CD14-positive monocyte (primary cell): ENCODE measurements around the gene ANKRD34C. TPM values are rescaled to one million over a fixed set of nuclear protein-coding genes. Genes with fewer than 3 reads are reported as not detected.

Experiments used
- DNase-seq, 3 donors: peaks; one replicate each; pipeline ENCODE4 v3.0.0-alpha.2; 2011 to 2022
- H2AFZ ChIP-seq: 2 replicates; pipeline ENCODE4 v1.6.0; 2012; ENCODE audit warnings: mild to moderate bottlenecking, low read depth, low read length, inconsistent platforms; ENCODE audit not compliant: insufficient read depth, poor library complexity, severe bottlenecking
- H3K27ac ChIP-seq, 2 donors: 1 replicate in 1 of 2; 2 replicates in 1 of 2; pipeline ENCODE4 v1.5.1; 2012 to 2013; ENCODE audit warnings: low read length in 2 of 2, control low read depth in 1 of 2, inconsistent platforms in 1 of 2, low read depth in 1 of 2, mild to moderate bottlenecking in 1 of 2
- H3K27me3 ChIP-seq, 2 donors: one replicate each; pipeline versions ENCODE4 v1.6.0 to v1.6.1; 2011 to 2013; ENCODE audit warnings: low read length in 2 of 2; ENCODE audit not compliant: control insufficient read depth in 2 of 2, insufficient read depth in 2 of 2
- H3K36me3 ChIP-seq, 2 donors: replicated peaks in 1 of 2; 1 replicate in 1 of 2; 2 replicates in 1 of 2; pipeline versions ENCODE4 v1.5.1 to v1.6.1; 2012 to 2013; ENCODE audit warnings: low read length in 2 of 2, control low read depth in 1 of 2, inconsistent platforms in 1 of 2, mild to moderate bottlenecking in 1 of 2; ENCODE audit not compliant: insufficient read depth in 2 of 2, control insufficient read depth in 1 of 2
- H3K4me1 ChIP-seq, 2 donors: 1 replicate in 1 of 2; 2 replicates in 1 of 2; pipeline versions ENCODE4 v1.5.1 to v1.6.1; 2012 to 2013; ENCODE audit warnings: low read length in 2 of 2, control low read depth in 1 of 2, inconsistent platforms in 1 of 2, mild to moderate bottlenecking in 1 of 2, moderate library complexity in 1 of 2; ENCODE audit not compliant: insufficient read depth in 2 of 2, control insufficient read depth in 1 of 2
- H3K4me2 ChIP-seq: replicated peaks from 2 replicates; pipeline ENCODE3; 2012; ENCODE audit warnings: low read length, moderate library complexity, mild to moderate bottlenecking; ENCODE audit not compliant: poor library complexity, severe bottlenecking; ENCODE audit errors: extremely low read depth
- H3K4me3 ChIP-seq, 3 experiments: fragments of 200-600 bp in 1 of 3; sonication (generic) in 1 of 3; replicated peaks in 1 of 3; 1 replicate in 2 of 3; 2 replicates in 1 of 3; pipeline ENCODE4 v1.5.1; 2011 to 2013; ENCODE audit warnings: low read length in 3 of 3, mild to moderate bottlenecking in 3 of 3, control low read depth in 2 of 3, low read depth in 2 of 3, inconsistent platforms in 1 of 3, moderate library complexity in 1 of 3
- H3K79me2 ChIP-seq: 2 replicates; pipeline ENCODE4 v1.6.0; 2012; ENCODE audit warnings: mild to moderate bottlenecking, control low read depth, inconsistent platforms, low read length, moderate library complexity; ENCODE audit not compliant: insufficient read depth
- H3K9ac ChIP-seq: 2 replicates; pipeline ENCODE4 v1.6.0; 2017; ENCODE audit warnings: low read length, mild to moderate bottlenecking; ENCODE audit not compliant: insufficient read depth, poor library complexity, severe bottlenecking
- H3K9me3 ChIP-seq, 2 donors: replicated peaks in 1 of 2; 1 replicate in 1 of 2; 2 replicates in 1 of 2; pipeline versions ENCODE4 v1.5.1 to v1.6.1; 2012 to 2013; ENCODE audit warnings: low read length in 2 of 2, control low read depth in 1 of 2; ENCODE audit not compliant: control insufficient read depth in 1 of 2, insufficient read depth in 1 of 2
- H4K20me1 ChIP-seq: 2 replicates; pipeline ENCODE4 v1.6.0; 2012; ENCODE audit warnings: mild to moderate bottlenecking, low read length, control low read depth, moderate library complexity; ENCODE audit not compliant: insufficient read depth
- H3K27ac Mint-ChIP-seq, 7 donors: one replicate each; pipeline ENCODE4 v1.8.0; 2020; ENCODE audit warnings: mild to moderate bottlenecking in 7 of 7, mixed read lengths in 7 of 7, moderate library complexity in 6 of 7, inconsistent platforms in 2 of 7
- H3K27me3 Mint-ChIP-seq, 3 donors: one replicate each; pipeline ENCODE4 v1.8.0; 2021 to 2022; ENCODE audit warnings: low read depth in 3 of 3, mild to moderate bottlenecking in 3 of 3, mixed read lengths in 3 of 3, moderate library complexity in 3 of 3, inconsistent platforms in 1 of 3
- H3K36me3 Mint-ChIP-seq, 2 donors: one replicate each; pipeline ENCODE4 v1.8.0; 2020; ENCODE audit warnings: mixed read lengths in 2 of 2, inconsistent platforms in 1 of 2, mild to moderate bottlenecking in 1 of 2
- H3K4me1 Mint-ChIP-seq: one replicate; pipeline ENCODE4 v1.8.0; 2020; ENCODE audit warnings: mild to moderate bottlenecking, mixed read lengths
- H3K4me3 Mint-ChIP-seq, 2 donors: one replicate each; pipeline ENCODE4 v1.8.0; 2020; ENCODE audit warnings: mild to moderate bottlenecking in 2 of 2, mixed read lengths in 2 of 2, moderate library complexity in 1 of 2
- H3K9me3 Mint-ChIP-seq, 7 donors: one replicate each; pipeline ENCODE4 v1.8.0; 2020 to 2022; ENCODE audit warnings: mixed read lengths in 7 of 7, mild to moderate bottlenecking in 6 of 7, moderate library complexity in 6 of 7, inconsistent platforms in 2 of 7
- WGBS: methylation state at CpG from one replicate; pipeline ENCODE4 v1.1.5; 2013; ENCODE audit warnings: missing lambda C conversion rate; ENCODE audit not compliant: insufficient coverage; 5-methylcytosine and 5-hydroxymethylcytosine counted together
- intact Hi-C, 2 donors: fragments of 100-400 bp; cut with micrococcal nuclease; formaldehyde crosslinking; loops; one replicate each; pipeline versions ENCODE4 v1.15.0 to v1.15.1; 2023
- polyA minus RNA-seq: library from RNA; depleted of rRNA, polyadenylated mRNA; stranded (reverse); fragments of >200 nt; gene quantifications from 2 replicates; pipeline ENCODE4 v1.2.3, GENCODE V29; 2012
- polyA plus RNA-seq, 3 donors: library from polyadenylated mRNA; depleted of rRNA in 1 of 3; unstranded in 2 of 3; stranded (reverse) in 1 of 3; fragments of 300-500 nt in 2 of 3; fragments of >200 nt in 1 of 3; fragmentation: Illumina TruSeq in 2 of 3; gene quantifications; 1 replicate in 2 of 3; 2 replicates in 1 of 3; pipeline ENCODE4 v1.2.3, GENCODE V29; 2012 to 2021
- total RNA-seq, 12 experiments: library from RNA in 1 of 12; stranded (reverse) in 1 of 12; fragments of 120-200 nt in 1 of 12; gene quantifications; one replicate each; pipeline ENCODE4 v1.2.4 and lab custom pipeline; 2013 to 2026; ENCODE audit warnings: mixed read lengths in 6 of 12, inconsistent platforms in 1 of 12
- TF ChIP-seq, protein P1 (sequence below): fragments of 200-600 bp; IDR thresholded peaks from one replicate; pipeline ENCODE4 v1.8.0; 2022; ENCODE audit warnings: antibody characterized with exemption, mild to moderate bottlenecking

The ANKRD34C gene
- total RNA-seq (2013) = not detected
- not detected for polyA plus RNA-seq
- not detected in 2 replicates for polyA minus RNA-seq
- 0 to 1.2 (median 0.03) reads per million in 11 experiments for total RNA-seq (lab: John Stamatoyannopoulos, UW)

DNA sequence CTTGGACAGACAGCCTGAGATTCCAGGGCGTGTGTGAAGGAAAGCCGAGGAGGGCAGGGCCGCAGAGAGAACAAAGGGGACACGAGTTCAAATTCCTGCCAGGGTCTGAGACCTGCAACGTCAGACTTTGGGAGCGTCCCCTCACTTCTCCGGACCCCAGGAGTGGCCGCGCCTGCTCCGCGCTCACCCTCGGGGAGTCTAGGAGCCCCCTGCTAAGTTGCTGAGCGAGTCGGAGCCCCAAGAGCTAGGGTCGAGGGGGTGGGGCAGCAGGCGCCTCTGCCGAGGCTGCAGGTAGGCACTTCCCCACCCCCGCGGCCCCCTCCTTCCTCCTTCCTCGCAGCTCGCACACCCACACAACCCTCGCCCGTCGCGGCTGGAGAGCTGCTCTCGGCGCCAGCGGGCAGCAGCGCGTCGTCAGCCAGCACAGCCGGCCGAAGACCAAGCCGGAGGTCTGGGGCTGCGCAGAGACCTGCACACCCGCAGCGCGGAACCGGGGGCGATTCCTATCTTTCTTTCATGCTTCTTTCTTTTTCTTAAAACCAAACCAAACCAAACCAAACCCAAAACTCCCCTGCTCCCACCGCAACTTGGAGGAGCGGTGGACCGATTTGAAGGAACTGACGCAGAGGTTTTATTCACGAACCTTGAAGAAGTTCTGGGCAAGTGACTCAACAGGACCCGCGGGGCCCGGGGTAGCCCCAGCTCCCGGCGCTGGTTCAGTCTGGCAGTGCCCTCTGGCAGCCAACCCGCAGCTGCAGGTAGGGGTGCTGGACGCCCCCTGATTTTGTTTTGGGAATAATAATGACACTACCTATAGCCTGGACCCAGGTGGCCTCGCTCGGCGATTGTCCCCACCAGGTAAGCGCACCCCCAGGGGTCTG is at the start of gene ANKRD34C:
ANKRD34C (plus strand) TSS at position 352 of the 881 bp plus-strand sequence. CDS start 10,563 bp downstream, outside the sequence.
- Histone ChIP-seq H4K20me1 (no peaks in the 10 kb centered on the region), H3K4me3 (no peak within 1 kb of the TSS), H3K4me1 (no peaks in the 10 kb centered on the region), H3K79me2 (no peaks in the 10 kb centered on the region), H3K27me3 (peaks cover 50 to 53% of the 10 kb centered on the region in 2 donors), H2AFZ (no peak within 1 kb of the TSS), H3K9me3 (peaks cover 7 to 22% of the 10 kb centered on the region in 2 donors), H3K9ac (no peak within 1 kb of the TSS), H3K36me3 (no peaks in the 10 kb centered on the region), H3K27ac (no peak within 1 kb of the TSS), H3K4me2 (no peak within 1 kb of the TSS)
- no peak for DNase-seq
- no peak within 1 kb of the TSS for H3K27ac Mint-ChIP-seq
- peaks cover 0 to 16% (median 12%) of the 10 kb centered on the region in 7 donors for H3K9me3 Mint-ChIP-seq
- peaks cover 37 to 58% (median 41%) of the 10 kb centered on the region in 3 donors for H3K27me3 Mint-ChIP-seq
- intact Hi-C loops = no loop called here
- no peaks in the 10 kb centered on the region for H3K4me1 Mint-ChIP-seq
- 9% methylated on average over 48 of the region's 56 CpGs for WGBS
- H3K36me3 Mint-ChIP-seq = peaks cover 0 to 6% of the 10 kb centered on the region in 2 donors
- peak within 1 kb of the TSS in 1 of 2 donors; percentile 83 for H3K4me3 Mint-ChIP-seq
- TF ChIP-seq, protein P1, sequence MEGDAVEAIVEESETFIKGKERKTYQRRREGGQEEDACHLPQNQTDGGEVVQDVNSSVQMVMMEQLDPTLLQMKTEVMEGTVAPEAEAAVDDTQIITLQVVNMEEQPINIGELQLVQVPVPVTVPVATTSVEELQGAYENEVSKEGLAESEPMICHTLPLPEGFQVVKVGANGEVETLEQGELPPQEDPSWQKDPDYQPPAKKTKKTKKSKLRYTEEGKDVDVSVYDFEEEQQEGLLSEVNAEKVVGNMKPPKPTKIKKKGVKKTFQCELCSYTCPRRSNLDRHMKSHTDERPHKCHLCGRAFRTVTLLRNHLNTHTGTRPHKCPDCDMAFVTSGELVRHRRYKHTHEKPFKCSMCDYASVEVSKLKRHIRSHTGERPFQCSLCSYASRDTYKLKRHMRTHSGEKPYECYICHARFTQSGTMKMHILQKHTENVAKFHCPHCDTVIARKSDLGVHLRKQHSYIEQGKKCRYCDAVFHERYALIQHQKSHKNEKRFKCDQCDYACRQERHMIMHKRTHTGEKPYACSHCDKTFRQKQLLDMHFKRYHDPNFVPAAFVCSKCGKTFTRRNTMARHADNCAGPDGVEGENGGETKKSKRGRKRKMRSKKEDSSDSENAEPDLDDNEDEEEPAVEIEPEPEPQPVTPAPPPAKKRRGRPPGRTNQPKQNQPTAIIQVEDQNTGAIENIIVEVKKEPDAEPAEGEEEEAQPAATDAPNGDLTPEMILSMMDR = no peak

DNA sequence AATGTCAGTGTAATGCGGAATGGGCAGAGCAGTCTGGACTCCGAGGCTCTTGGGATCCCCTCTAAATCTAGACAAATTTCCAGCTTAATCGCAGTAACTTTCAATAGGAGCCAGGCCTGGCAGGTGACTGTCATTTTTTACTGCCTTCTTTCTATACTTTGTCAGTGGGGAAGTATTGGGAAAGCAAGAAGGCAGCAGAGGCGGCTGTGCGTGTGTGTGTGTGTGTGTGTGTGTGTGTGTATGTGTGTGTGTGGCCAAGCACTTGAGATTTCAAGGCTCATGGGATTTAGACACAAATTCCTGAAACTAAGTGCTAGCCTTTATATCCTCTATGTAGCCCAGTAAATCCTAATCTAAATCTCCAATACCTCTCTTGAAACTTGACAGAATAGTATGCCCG is 49.3 kb upstream of the ANKRD34C start:
- H3K36me3 ChIP-seq = no peaks in the 10 kb centered on the region
- peaks cover 4 to 9% of the 10 kb centered on the region in 2 donors for H3K9me3 ChIP-seq
- 100% methylated on average over 2 of the region's 6 CpGs for WGBS
- H3K4me1 ChIP-seq = no peaks in the 10 kb centered on the region
- H3K27me3 ChIP-seq = no peaks in the 10 kb centered on the region
- no peak overlapping the region for H3K27ac ChIP-seq
- Mint-ChIP-seq H3K27ac (no peak overlapping the region), H3K36me3 (no peaks in the 10 kb centered on the region), H3K9me3 (peaks cover under 1 to 22% (median 5%) of the 10 kb centered on the region in 7 donors), H3K27me3 (peaks cover 6 to 14% (median 9%) of the 10 kb centered on the region in 3 donors), H3K4me3 (no peak overlapping the region), H3K4me1 (no peaks in the 10 kb centered on the region)
- no peaks in the 10 kb centered on the region for H3K79me2 ChIP-seq
- no peaks in the 10 kb centered on the region for H4K20me1 ChIP-seq
- DNase-seq = no peak
- intact Hi-C loops = no loop called here
- no peak overlapping the region for H3K9ac ChIP-seq
- TF ChIP-seq, protein P1 = no peak
- H2AFZ ChIP-seq = no peak overlapping the region
- H3K4me2 ChIP-seq = no peak overlapping the region
- no peak overlapping the region for H3K4me3 ChIP-seq
